ENCODE measurements around the gene HAGHL. TPM values are rescaled to one million over a fixed set of nuclear protein-coding genes. Genes with fewer than 3 reads are reported as not detected.
A peak's percentile ranks its signal among the peaks of the same experiment; 100 is the strongest.

Gene HAGHL
- total and polyA plus RNA-seq, 2 experiments from 2014 or later, result 21.6 to 35.3 TPM

GRCh38 chr16:739560-740458 is 12.9 kb downstream of the HAGHL start:
- peaks cover 22% of the 10 kb centered on the region for H3K36me3 Mint-ChIP-seq (ENCODE audit: low read depth)
- Histone ChIP-seq H4K20me1 (replicated peaks; ENCODE audit: insufficient read depth) (no peaks in the 10 kb centered on the region), H3K27ac (ENCODE audit: low read depth) (no peak overlapping the region), H3K4me1 (ENCODE audit: insufficient read depth) (no peaks in the 10 kb centered on the region; the same call in 1 of the 2 replicates), H3K4me2 (peak overlapping the region; percentile 95), H3K9me2 (ENCODE audit: insufficient read depth) (no peaks in the 10 kb centered on the region), H2AFZ (no peak overlapping the region; the same call in 1 of the 2 replicates), H3K36me3 (ENCODE audit: insufficient read depth) (no peaks in the 10 kb centered on the region; the same call in 1 of the 2 replicates), H3K79me2 (replicated peaks; ENCODE audit: insufficient read depth) (no peaks in the 10 kb centered on the region), H3K27me3 (ENCODE audit: insufficient read depth) (no peaks in the 10 kb centered on the region), H3K4me3 (peak overlapping the region; percentile 96), H3F3A (replicated peaks; ENCODE audit: low read depth) (0 out of 2 replicates have a peak, but pooled peaks cover 6% of the 10 kb centered on the region)
- ATAC-seq (peak; percentile 2), DNase-seq (ENCODE audit: low spot score) (no peak)
- H3K9me3 Mint-ChIP-seq, result no peaks in the 10 kb centered on the region
- H3K4me3 Mint-ChIP-seq, result peak overlapping the region; percentile 76
- H3K27me3 Mint-ChIP-seq (ENCODE audit: insufficient read depth, low read depth, poor library complexity), result peaks cover 17% of the 10 kb centered on the region
- TF ChIP-seq JUNB (IDR thresholded peaks at IDR 0.05; ENCODE audit: unreplicated experiment), result no peak
- H3K27ac Mint-ChIP-seq, result no peak overlapping the region
- H3K4me1 Mint-ChIP-seq, result peaks cover 13% of the 10 kb centered on the region

DNA sequence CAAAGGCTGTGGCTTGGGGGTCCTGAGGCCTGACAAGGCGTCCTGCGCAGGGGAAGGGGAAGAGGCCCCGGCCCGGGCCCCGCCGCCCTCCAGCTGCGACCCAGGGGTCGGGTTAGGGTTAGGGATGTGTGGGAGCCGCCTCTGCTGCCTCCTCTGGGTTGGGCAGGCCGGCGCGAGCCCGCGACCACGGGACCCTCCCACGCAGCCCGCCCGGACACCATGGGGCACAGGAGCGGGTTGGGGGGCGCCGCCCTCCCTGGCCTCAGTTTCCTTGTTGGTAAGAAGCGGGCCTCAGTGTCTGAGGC is 13.5 kb downstream of the HAGHL start:
- DNase-seq (ENCODE audit: low spot score), result no peak
- no peaks in the 10 kb centered on the region for H3K9me2 ChIP-seq (ENCODE audit: insufficient read depth)
- H3F3A ChIP-seq (replicated peaks; ENCODE audit: low read depth), result 0 out of 2 replicates have a peak, but pooled peaks cover 6% of the 10 kb centered on the region
- no peak overlapping the region for H3K27ac ChIP-seq (ENCODE audit: low read depth)
- H2AFZ ChIP-seq, result peak overlapping the region; percentile 81
- H3K4me2 ChIP-seq, result peak overlapping the region; percentile 95
- H3K4me1 ChIP-seq (ENCODE audit: insufficient read depth), result no peaks in the 10 kb centered on the region; the same call in 1 of the 2 replicates
- Mint-ChIP-seq H3K4me3 (peak overlapping the region; percentile 76), H3K27me3 (ENCODE audit: insufficient read depth, low read depth, poor library complexity) (peaks cover 17% of the 10 kb centered on the region), H3K9me3 (no peaks in the 10 kb centered on the region), H3K4me1 (peaks cover 13% of the 10 kb centered on the region), H3K36me3 (ENCODE audit: low read depth) (peaks cover 19% of the 10 kb centered on the region), H3K27ac (no peak overlapping the region)
- no peaks in the 10 kb centered on the region for H3K79me2 ChIP-seq (replicated peaks; ENCODE audit: insufficient read depth)
- H3K4me3 ChIP-seq, result peak overlapping the region; percentile 96
- no peaks in the 10 kb centered on the region for H4K20me1 ChIP-seq (replicated peaks; ENCODE audit: insufficient read depth)
- ATAC-seq, result peak; percentile 36
- no peaks in the 10 kb centered on the region for H3K27me3 ChIP-seq (ENCODE audit: insufficient read depth)
- no peaks in the 10 kb centered on the region for H3K36me3 ChIP-seq (ENCODE audit: insufficient read depth)
- TF ChIP-seq, protein P1, sequence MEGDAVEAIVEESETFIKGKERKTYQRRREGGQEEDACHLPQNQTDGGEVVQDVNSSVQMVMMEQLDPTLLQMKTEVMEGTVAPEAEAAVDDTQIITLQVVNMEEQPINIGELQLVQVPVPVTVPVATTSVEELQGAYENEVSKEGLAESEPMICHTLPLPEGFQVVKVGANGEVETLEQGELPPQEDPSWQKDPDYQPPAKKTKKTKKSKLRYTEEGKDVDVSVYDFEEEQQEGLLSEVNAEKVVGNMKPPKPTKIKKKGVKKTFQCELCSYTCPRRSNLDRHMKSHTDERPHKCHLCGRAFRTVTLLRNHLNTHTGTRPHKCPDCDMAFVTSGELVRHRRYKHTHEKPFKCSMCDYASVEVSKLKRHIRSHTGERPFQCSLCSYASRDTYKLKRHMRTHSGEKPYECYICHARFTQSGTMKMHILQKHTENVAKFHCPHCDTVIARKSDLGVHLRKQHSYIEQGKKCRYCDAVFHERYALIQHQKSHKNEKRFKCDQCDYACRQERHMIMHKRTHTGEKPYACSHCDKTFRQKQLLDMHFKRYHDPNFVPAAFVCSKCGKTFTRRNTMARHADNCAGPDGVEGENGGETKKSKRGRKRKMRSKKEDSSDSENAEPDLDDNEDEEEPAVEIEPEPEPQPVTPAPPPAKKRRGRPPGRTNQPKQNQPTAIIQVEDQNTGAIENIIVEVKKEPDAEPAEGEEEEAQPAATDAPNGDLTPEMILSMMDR (conservative IDR thresholded peaks at IDR 0.05; ENCODE audit: low read depth in 2 of 2), result no peak
- TF ChIP-seq EZH2phosphoT487 (IDR thresholded peaks at IDR 0.05; ENCODE audit: unreplicated experiment) (no peak), REST (IDR thresholded peaks at IDR 0.05; ENCODE audit: unreplicated experiment) (no peak), ZNF114 (CRISPR knock-in tag; IDR thresholded peaks at IDR 0.05) (no peak), ETS1 (IDR thresholded peaks at IDR 0.05) (no peak), ZNF331 (CRISPR knock-in tag; IDR thresholded peaks at IDR 0.05; ENCODE audit: low read depth) (no peak), EZH2 (IDR thresholded peaks at IDR 0.05; ENCODE audit: low read depth, unreplicated experiment) (no peak)
